UCSD-AML1 (cell line): Measurements from ENCODE around the gene OR2A2.
A peak's percentile ranks its signal among the peaks of the same experiment; 100 is the strongest.
"Not testable (repeated sequence)": the region's sequence is repeated elsewhere in the genome, so short reads cannot be mapped to it uniquely, and the experiment has no call there.

Experiments used
- DNase-seq: peaks from one replicate; lab custom pipeline; 2025; ENCODE audit not compliant: unreplicated experiment; lab: John Stamatoyannopoulos, UW

The OR2A2 gene, protein sequence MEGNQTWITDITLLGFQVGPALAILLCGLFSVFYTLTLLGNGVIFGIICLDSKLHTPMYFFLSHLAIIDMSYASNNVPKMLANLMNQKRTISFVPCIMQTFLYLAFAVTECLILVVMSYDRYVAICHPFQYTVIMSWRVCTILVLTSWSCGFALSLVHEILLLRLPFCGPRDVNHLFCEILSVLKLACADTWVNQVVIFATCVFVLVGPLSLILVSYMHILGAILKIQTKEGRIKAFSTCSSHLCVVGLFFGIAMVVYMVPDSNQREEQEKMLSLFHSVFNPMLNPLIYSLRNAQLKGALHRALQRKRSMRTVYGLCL

DNA sequence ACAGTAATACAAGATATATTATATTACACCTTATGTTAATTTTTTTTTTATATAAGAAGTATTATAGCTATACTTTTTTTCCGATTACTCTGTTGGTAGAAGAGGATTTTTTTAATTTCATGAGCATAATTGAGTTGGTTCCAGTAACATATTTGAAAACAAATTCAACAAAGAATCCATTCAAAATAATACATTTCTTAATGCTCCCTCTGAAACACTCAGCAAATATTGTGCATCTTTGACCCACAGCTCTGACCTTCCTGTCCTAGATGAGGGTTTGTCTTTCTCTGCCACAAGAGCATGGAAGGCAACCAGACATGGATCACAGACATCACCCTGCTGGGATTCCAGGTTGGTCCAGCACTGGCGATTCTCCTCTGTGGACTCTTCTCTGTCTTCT, at the start of gene OR2A2:
TSS of gene OR2A2 (plus strand) at position 301 of the 400 bp plus-strand sequence. CDS start at position 301, 0 bp downstream.
- DNase-seq = no peak

DNA sequence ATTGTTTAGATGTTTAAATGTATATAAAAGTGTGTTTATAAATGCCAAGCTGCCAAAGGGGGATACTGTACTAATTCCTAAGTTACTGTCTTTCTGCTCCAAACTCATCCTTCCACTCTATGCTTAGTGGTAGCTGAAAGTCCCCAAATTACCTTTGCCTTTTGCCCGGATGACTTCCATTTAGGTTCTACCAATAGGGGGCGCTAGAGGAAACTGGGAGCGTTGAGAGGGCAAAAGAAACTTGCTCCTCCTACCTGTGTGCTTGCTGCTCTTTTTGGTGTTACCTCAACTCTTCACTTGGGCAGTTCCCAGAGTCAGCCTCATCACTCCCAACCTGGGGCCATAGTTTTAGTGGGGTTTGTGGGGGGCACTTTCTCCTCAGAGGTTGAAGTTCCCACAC, 45.7 kb upstream of the OR2A2 start:
- DNase-seq = no peak

DNA sequence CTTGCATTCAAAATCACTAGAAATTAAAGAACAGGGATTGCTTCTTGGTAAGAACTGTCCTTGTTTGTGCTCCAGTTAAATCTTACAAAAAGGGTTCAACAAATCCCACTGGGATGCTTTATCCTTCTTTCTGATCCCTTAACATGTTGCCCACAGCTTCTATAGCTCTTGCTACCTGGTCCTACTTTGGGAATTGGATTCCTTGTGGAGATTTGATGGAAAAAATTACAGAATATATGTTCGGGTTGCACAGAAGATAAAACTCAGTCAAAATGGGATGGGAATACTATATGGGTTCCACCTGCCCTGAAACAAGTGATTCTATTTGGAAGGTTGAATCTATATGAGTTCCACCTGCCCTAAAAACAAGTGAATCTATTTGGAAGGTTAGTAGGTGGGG, 39.9 kb upstream of the OR2A2 start, which contains the start of gene OR2A25:
TSS of gene OR2A25 (plus strand) at position 301 of the 400 bp plus-strand sequence. CDS start 4,409 bp downstream, outside the sequence.
- no peak for DNase-seq

DNA sequence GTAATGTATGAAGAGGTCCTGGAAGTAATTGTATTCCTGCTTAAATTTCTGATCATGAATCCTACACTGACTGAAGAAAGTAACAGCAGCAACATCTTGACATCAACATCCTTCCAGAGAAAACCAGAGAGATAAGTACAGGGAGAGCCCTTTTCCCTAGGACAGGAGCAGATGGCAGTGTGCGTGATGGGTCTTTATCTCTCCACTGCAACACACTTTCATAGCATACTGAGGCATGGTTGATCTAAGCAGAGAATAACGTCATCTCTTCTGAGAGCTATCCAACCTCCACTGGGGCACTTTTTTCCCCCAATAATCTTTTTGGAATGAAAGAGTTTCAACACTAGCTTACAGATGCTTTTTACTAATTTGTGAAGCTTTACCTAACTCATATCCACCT, 39.4 kb upstream of the OR2A2 start:
- DNase-seq = no peak

DNA sequence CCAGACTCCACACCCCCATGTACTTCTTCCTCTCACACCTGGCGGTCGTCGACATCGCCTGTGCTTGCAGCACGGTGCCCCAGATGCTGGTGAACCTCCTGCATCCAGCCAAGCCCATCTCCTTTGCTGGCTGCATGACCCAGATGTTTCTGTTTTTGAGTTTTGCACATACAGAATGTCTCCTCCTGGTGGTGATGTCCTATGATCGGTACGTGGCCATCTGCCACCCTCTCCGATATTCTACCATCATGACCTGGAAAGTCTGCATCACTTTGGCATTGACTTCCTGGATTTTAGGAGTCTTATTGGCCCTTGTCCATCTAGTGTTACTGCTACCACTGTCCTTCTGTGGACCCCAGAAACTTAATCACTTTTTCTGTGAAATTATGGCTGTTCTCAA, 35.0 kb upstream of the OR2A2 start:
- no peak for DNase-seq

DNA sequence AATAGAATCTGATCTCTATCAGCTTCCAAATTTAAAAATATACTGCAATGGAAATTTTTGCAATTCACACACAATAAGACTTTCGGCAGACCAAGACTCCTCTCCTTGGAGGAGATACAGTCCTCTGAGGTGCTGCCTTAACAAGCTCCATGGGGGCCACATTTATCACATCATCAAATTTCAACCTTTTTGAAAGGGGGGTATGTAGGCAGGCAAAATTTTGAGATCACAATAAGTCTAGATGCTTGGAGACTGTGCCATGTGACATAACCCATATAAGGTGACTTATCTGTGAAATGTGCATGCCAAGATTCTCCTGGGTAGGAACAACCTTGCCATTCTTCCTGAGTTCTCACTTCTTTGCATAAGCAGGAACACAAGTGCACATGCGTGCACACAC, 23.4 kb upstream of the OR2A2 start, which contains the start of gene OR2A12:
TSS of gene OR2A12 (plus strand) at position 301 of the 400 bp plus-strand sequence. CDS start 8,830 bp downstream, outside the sequence.
- no peak for DNase-seq

DNA sequence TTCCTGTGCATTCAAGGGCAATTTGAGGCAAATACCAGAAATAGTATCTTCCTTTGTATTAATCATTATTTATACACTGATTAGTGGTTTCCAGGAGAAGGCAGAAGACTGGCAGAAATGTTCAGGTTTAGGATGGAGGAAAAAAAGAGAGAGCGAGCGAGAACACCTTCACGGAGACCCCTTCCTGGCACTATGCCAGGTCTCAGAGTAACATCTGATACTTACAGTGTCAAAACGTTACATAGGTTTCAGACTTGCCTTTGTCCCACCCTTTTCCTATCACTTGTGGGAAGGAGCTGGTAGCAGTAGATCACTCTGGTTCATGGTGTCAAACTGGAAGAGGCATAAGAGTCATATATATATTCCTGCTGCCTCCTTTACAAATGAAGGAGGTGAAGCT, 22.7 kb upstream of the OR2A2 start:
- DNase-seq = no peak

DNA sequence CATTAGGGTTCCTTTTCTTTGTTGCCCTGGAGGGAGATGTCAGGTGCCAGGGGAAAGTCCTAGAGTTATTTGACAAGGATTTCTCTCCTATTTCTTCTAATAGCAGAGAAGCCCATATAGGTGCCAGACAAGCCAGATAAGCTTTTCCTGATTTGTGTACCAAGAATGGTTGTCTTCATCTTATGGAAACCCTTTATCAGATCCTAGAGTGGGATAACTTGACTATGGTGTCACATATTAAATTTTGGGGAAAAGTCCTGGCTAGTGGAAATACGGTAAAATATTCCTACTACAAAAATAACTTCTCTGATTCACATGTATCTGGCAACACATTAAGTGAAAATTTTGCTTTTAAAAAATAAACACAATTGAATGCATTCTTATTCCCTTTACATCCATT, 22.2 kb upstream of the OR2A2 start:
- no peak for DNase-seq

DNA sequence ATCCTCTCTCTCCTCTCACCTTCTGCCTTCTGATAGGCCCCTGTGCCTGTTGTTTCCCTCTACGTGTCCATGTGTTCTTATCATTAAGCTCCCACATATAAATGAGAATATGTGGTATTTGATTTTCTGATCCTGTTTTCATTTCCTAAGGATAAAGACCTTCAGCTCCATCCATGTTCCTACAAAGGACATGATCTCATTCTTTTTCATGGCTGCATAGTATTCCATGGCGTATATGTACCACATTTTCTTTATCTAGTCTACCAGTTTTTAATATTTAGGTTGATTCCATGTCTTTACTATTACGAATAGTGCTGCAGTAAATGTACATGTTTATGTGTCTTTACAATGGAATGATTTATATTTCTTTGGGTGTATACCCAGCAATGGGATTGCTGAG, 18.7 kb upstream of the OR2A2 start:
- DNase-seq = no peak

DNA sequence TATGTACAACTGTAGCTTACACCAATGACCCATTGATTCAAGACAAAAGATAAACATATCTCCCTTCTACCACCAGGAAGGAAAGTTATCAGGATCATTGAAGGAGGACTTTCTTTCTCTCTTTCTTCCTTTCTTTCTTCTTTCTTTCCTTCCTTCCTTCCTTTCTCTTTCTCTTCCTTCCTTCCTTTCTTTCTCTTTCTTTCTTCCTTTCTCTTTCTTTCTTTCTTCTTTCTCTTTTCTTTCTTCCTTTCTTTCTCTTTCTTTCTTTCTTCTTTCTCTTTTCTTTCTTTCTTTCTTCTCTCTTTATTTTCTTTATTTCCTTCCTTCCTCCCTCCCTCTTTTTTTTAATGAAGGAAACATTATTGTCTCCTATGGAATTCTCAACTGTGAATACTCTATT, 10.6 kb upstream of the OR2A2 start:
- DNase-seq = no peak

DNA sequence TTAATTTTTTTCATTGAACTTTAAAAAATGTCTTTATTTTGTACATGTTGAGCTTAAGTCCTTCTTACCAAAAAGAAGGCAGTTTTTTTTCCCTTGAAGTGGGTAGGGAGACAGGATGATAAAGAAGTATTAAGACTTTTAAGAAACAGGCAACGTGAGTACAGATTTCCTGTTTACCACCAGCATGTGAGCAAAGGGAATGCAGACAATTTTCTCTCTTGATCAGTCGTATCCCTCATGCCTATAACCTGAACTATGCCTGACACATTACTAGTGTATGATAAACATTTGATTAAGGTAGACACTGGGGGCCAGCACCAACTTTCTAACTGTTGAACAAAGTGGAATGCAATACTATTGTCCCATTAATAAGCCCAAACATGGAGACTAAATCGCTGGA, 8.8 kb upstream of the OR2A2 start:
- DNase-seq = no peak

DNA sequence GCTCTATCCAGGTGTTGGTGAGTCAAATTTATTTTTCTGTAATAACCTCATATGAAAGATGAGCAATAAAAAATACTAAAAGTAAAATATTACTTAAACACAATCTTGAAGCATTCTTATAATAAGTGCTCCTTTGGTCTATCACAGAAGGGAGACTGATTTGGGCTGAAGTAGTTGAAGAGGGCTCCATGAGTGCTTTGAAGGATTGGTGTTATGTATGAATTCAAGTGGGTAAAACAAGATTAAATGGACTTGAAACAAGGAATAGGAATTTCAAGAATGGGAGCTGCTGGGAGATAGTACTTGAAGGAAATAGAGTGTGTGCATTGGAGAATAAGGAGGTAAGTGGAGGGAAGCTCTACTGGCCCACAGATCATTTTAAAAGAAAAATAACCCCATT, 7.3 kb upstream of the OR2A2 start:
- DNase-seq = no peak

DNA sequence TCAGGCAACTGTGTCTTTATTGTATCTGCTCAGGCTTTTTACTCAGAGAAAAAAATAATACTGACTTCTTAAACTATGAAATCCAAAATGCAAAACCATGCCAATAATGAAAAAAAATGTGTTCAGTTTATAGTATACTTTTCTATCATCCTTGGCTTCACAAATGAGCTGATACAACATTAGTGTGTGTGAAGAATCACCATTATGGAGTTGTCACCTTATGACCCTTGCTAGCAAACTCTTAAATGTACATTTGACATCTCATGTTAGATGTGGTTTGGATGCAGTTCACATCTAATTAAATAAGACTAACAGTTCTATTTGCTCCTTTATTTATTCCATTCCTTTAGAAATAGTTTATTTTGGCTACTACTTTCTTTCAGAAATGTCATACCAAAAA, 4.2 kb upstream of the OR2A2 start:
- no peak for DNase-seq

DNA sequence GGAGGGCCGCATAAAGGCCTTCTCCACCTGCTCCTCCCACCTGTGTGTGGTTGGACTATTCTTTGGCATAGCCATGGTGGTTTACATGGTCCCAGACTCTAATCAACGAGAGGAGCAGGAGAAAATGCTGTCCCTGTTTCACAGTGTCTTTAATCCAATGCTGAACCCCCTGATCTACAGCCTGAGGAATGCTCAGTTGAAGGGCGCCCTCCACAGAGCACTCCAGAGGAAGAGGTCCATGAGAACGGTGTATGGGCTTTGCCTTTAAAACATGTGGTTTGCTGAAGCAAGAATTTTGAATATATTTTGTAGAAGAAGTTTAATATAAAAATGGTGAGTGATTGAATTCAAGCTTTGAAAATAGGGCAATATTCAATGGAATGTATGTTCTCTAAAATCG, 889 bp downstream of the OR2A2 start:
- no peak for DNase-seq

DNA sequence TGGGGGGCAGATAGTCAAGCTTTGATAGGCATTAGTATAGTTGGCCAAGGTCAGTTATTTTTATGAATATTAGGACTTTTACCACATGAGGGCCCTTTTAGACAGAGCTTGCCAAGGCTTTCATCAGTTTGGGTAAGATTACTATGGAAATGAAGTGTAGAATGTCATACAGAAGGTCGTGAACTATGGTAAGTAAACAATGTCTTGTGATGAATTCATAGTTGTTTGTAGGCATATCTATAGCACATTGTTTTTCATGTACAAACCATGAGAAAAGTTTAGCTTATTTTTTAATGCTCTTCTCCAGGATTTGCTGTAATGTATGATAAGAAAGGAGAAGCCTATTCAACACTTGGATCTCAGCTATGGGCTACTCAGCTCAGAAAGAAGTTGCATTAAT, 4.3 kb downstream of the OR2A2 start:
- DNase-seq = no peak

DNA sequence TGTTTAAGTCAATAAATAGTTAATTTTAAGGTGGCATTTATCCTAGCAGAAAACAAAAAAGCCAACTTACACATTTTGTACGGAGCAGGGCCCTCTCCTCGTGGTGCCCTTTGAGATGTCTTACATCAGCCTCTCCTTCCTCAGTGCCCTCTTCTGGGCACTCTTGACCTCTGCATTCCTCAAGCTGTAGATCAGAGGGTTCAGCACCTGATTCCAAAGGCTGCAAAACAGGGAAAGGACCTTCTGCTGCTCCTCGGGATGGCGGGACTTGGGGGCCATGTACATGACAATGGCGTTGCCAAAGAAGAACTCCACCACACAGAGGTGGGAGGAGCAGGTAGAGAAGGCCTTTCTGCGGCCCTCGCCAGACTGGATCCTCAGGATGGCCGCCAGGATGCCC, 9.0 kb downstream of the OR2A2 start:
- no peak for DNase-seq

DNA sequence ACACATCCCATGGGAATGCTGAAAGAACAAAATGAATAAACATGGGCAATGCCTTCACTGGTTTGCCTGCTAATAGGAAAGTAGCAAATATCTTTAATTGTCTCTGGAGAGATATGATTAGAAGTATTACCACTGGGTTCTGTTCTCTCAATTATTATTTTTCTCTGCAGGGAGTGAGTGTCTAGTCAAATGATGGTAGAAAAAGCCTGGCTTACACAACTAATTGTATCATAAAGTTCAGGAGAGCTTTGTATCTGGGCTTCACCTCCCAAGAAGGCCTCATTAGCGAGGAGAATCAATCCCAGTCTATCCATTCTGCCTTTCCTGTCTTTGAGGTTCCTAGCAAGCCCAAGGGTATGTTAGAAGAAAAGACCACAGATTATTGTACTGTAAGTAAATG, 13.5 kb downstream of the OR2A2 start, which contains the start of gene OR2A14:
TSS of gene OR2A14 (plus strand) at position 301 of the 400 bp plus-strand sequence. CDS start 5,937 bp downstream, outside the sequence.
- no peak for DNase-seq

DNA sequence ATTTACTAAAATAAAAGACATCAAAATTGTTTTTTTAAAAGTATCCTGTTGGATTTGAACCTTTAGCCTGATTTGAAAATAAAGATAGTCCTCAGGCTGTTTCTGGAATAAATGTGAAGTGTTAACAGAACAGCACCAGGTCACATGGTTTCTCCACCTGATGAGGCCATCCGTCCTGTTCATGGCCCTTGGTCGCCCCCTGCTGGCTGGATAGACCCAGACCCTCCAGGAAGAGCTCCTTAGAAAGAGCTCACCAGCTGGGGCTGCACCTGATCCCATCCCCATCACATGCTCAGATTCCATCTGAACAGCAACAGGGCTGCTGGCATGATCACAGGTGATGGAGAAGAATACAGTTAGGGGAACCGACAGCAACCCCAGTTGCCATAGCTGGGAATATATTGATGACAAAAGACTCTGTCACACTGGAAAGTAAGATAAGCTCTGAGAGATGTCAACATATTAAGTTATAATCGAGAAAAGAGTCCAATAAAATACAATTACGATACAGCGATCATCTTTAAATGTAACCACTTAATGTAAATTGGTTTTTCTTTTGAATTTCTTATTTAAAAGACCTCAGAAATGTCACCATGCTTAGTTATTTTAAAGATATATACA, 18.4 kb downstream of the OR2A2 start:
- DNase-seq = peak; percentile 55

DNA sequence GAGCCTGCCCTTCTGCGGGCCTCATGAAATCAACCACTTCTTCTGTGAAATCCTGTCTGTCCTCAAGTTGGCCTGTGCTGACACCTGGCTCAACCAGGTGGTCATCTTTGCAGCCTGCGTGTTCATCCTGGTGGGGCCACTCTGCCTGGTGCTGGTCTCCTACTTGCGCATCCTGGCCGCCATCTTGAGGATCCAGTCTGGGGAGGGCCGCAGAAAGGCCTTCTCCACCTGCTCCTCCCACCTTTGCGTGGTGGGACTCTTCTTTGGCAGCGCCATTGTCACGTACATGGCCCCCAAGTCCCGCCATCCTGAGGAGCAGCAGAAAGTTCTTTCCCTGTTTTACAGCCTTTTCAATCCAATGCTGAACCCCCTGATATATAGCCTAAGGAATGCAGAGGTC, 20.2 kb downstream of the OR2A2 start:
- not testable (repeated sequence) for DNase-seq

DNA sequence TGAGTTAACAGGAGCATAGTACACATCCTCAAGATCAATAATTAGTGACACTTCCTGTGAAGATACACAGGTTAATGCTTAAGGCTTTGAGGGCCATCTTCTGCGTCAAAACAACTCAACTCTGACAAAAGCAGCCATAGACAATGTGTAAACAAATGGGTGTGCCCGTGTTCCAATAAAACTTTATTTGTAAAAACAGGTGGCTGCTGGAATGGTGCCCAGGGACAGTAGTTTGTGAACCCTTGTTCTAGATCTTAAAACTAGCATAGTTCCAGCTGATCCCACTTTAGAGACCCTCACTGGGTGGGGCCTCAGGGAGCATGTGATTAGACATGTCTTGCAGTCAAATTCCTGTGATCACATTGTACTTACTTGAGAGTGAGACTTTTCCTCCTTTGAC, 21.3 kb downstream of the OR2A2 start:
- no peak for DNase-seq

DNA sequence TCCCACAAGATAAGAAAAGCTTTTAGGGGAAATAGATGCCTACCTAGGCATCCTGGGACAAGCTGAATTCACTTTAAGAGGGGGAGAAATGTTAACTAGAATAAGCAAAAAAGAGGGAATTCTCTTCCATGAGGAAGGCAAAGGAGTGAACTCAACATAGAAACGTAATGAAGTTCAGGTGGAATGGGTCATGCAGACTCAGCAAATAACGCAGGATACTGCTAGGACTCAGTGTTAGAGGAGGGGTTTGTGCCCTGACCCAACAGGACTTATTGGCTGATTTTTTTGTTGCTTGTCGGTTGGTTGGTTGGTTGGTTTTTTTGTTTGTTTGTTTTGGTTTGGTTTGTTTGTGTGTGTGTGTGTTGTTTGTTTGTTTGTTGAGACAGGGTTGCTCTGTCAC, 22.9 kb downstream of the OR2A2 start:
- no peak for DNase-seq

DNA sequence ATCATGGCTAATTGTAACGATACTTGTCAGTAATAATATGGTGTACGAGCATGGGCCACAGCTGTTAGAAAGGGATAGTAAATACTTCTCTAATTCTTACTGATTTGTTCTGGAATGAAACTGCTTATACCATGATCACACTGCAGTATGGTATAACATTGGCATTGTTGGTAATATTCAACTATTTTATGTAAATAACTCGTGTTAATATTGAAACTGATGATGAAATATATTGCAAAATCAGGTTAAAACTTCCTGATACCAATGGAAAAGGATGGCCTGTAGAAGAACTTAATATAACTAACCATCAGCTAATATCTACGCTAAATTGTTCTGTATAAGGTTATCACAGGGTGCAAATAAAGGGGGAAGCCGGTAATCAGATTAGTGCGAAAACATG, 23.9 kb downstream of the OR2A2 start:
- DNase-seq = no peak

DNA sequence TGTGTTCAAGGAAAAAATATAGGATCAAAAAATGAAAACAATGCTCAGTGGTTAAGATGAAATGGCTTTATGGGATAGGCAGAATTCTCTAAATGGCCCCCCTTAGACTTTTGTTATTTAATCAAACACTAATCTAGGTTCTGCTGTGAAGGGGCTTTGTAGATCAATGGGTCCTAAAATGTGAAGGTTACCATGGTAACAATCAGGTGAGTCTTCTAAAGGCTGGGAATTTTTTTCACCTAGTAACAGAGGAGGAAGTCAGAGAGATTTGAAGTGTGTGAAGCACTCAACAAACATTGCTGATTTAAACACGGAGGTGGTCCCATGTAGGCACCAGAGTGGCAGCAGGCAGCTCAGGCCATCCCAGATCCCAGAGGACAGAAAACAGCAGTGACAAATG, 24.7 kb downstream of the OR2A2 start:
- DNase-seq = no peak
